ENCODE measurements around the gene CHP2. TPM values are rescaled to one million over a fixed set of nuclear protein-coding genes. Genes with fewer than 3 reads are reported as not detected.

CHP2 gene
- total and polyA plus RNA-seq, 2 donors (not counting 3 experiments of a cell fraction or from before 2014, with no cell fraction given), result not detected

DNA sequence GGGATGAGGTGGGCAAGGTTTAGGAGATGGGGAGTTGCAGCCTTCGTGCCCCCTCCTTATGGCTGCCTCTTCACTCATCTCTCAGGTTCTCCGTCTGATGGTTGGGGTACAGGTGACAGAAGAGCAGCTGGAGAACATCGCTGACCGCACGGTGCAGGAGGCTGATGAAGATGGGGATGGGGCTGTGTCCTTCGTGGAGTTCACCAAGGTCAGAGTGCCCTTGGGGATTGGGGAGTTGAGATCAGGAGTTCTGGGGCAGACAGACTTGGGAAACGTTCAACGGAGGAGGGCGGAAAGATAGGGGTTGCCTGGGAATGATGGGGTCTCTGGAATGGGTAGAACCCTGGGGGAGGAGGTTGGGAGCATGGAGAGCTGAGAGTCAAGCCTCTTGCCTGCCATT, 2.3 kb downstream of the CHP2 start:
- Histone ChIP-seq H3K4me2 (ENCODE audit: insufficient read depth, low read length) (no peak overlapping the region), H4K20me1 (replicated peaks; ENCODE audit: control insufficient read depth, extremely low read depth, insufficient read depth, low read length) (no peaks in the 10 kb centered on the region), H3K27ac (ENCODE audit: insufficient read depth, low read depth, low read length) (no peak overlapping the region), H3K9me1 (replicated peaks; ENCODE audit: control insufficient read depth, extremely low read depth, insufficient read depth, low read length) (no peaks in the 10 kb centered on the region), H3K79me2 (ENCODE audit: control insufficient read depth, insufficient read depth, low read length) (no peaks in the 10 kb centered on the region), H3K4me3 (replicated peaks in 1 of 3; ENCODE audit: insufficient read depth in 1 of 3, low read depth in 1 of 3, low read length in 3 of 3) (no peak overlapping the region), H3K4me1 (ENCODE audit: control insufficient read depth, extremely low read depth, insufficient read depth, low read length) (no peaks in the 10 kb centered on the region), H3K36me3 (ENCODE audit: control insufficient read depth in 2 of 2, extremely low read depth in 1 of 2, insufficient read depth in 2 of 2, low read length in 2 of 2) (no peaks in the 10 kb centered on the region), H3K9me3 (replicated peaks; ENCODE audit: control insufficient read depth, insufficient read depth, low read length) (no peaks in the 10 kb centered on the region), H3K27me3 (ENCODE audit: control insufficient read depth in 2 of 2, insufficient read depth in 2 of 2, low read length in 2 of 2) (peaks cover 14 to 24% of the 10 kb centered on the region in 2 experiments), H2AFZ (ENCODE audit: low read depth, low read length) (no peak overlapping the region), H3K9ac (replicated peaks; ENCODE audit: extremely low read depth, insufficient read depth, low read length) (no peak overlapping the region)
- DNase-seq (ENCODE audit: low read depth, low spot score), result no peak
- BruUV-seq (replicated peaks), result no TSS peak
- no peak for TF ChIP-seq MYC (IDR thresholded peaks at IDR 0.05; ENCODE audit: low read depth, low read length)
- no peak for TF ChIP-seq GATA2 (IDR thresholded peaks at IDR 0.05; ENCODE audit: insufficient read depth, insufficient read length, low read depth, low read length)
- no peak for TF ChIP-seq FOS (IDR thresholded peaks at IDR 0.05; ENCODE audit: borderline replicate concordance, insufficient read depth, low read length)
- TF ChIP-seq JUN (IDR thresholded peaks at IDR 0.05; ENCODE audit: borderline replicate concordance, insufficient read depth, insufficient read length, low read depth), result no peak
- TF ChIP-seq, protein P1, sequence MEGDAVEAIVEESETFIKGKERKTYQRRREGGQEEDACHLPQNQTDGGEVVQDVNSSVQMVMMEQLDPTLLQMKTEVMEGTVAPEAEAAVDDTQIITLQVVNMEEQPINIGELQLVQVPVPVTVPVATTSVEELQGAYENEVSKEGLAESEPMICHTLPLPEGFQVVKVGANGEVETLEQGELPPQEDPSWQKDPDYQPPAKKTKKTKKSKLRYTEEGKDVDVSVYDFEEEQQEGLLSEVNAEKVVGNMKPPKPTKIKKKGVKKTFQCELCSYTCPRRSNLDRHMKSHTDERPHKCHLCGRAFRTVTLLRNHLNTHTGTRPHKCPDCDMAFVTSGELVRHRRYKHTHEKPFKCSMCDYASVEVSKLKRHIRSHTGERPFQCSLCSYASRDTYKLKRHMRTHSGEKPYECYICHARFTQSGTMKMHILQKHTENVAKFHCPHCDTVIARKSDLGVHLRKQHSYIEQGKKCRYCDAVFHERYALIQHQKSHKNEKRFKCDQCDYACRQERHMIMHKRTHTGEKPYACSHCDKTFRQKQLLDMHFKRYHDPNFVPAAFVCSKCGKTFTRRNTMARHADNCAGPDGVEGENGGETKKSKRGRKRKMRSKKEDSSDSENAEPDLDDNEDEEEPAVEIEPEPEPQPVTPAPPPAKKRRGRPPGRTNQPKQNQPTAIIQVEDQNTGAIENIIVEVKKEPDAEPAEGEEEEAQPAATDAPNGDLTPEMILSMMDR (IDR thresholded peaks at IDR 0.05; ENCODE audit: extremely low read depth in 1 of 2, insufficient read depth in 1 of 2, low read depth in 1 of 2, low read length in 2 of 2), result no peak
- TF ChIP-seq EZH2 (IDR thresholded peaks at IDR 0.05; ENCODE audit: borderline replicate concordance, low read depth, low read length, severe bottlenecking), result no peak
- TF ChIP-seq, protein P2, sequence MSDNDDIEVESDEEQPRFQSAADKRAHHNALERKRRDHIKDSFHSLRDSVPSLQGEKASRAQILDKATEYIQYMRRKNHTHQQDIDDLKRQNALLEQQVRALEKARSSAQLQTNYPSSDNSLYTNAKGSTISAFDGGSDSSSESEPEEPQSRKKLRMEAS (IDR thresholded peaks at IDR 0.05; ENCODE audit: insufficient read depth, insufficient read length), result no peak
- no peak for TF ChIP-seq POLR2A (IDR thresholded peaks at IDR 0.05; ENCODE audit: low read depth, low read length)
- TF ChIP-seq POLR2AphosphoS5 (IDR thresholded peaks at IDR 0.05; ENCODE audit: insufficient read depth, low read depth, low read length), result no peak
- POLR2A ChIA-PET, result no interaction called here
- dilution Hi-C loops (cut with MboI; ENCODE audit: extremely low pct_ligation_motif_present, low sequenced_read_pairs) (no loop called here), intact Hi-C loops (cut with micrococcal nuclease) (no loop called here)
- CTCF ChIA-PET, result no interaction called here
- FAIRE-seq, result no peak

All from endothelial cell of umbilical vein (primary cell).